ENCODE measurements around the gene UQCRQ.

DNA sequence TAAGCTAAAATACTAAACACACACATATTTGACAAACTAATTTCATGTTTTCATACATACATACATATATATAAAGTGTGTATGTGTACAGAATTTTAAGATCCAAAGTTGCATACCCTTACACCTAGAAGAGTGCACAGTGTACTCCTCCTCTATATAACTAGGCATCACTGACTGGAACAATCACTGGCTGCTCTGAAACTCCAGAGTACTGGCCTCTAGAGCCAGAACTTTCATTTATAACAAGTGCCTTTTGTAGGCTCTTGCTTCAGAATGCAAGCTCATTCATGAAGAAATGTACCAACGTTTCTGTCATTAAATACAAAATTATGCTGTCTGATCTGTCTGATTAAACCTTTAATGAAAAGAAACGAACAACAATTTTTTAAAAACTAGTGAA lies 11.0 kb downstream of the UQCRQ start:
- TF ChIP-seq, protein P1, sequence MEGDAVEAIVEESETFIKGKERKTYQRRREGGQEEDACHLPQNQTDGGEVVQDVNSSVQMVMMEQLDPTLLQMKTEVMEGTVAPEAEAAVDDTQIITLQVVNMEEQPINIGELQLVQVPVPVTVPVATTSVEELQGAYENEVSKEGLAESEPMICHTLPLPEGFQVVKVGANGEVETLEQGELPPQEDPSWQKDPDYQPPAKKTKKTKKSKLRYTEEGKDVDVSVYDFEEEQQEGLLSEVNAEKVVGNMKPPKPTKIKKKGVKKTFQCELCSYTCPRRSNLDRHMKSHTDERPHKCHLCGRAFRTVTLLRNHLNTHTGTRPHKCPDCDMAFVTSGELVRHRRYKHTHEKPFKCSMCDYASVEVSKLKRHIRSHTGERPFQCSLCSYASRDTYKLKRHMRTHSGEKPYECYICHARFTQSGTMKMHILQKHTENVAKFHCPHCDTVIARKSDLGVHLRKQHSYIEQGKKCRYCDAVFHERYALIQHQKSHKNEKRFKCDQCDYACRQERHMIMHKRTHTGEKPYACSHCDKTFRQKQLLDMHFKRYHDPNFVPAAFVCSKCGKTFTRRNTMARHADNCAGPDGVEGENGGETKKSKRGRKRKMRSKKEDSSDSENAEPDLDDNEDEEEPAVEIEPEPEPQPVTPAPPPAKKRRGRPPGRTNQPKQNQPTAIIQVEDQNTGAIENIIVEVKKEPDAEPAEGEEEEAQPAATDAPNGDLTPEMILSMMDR (conservative IDR thresholded peaks at IDR 0.05; ENCODE audit: low read depth in 2 of 2): no peak
- TF ChIP-seq, protein P2, sequence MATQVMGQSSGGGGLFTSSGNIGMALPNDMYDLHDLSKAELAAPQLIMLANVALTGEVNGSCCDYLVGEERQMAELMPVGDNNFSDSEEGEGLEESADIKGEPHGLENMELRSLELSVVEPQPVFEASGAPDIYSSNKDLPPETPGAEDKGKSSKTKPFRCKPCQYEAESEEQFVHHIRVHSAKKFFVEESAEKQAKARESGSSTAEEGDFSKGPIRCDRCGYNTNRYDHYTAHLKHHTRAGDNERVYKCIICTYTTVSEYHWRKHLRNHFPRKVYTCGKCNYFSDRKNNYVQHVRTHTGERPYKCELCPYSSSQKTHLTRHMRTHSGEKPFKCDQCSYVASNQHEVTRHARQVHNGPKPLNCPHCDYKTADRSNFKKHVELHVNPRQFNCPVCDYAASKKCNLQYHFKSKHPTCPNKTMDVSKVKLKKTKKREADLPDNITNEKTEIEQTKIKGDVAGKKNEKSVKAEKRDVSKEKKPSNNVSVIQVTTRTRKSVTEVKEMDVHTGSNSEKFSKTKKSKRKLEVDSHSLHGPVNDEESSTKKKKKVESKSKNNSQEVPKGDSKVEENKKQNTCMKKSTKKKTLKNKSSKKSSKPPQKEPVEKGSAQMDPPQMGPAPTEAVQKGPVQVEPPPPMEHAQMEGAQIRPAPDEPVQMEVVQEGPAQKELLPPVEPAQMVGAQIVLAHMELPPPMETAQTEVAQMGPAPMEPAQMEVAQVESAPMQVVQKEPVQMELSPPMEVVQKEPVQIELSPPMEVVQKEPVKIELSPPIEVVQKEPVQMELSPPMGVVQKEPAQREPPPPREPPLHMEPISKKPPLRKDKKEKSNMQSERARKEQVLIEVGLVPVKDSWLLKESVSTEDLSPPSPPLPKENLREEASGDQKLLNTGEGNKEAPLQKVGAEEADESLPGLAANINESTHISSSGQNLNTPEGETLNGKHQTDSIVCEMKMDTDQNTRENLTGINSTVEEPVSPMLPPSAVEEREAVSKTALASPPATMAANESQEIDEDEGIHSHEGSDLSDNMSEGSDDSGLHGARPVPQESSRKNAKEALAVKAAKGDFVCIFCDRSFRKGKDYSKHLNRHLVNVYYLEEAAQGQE (IDR thresholded peaks at IDR 0.05; ENCODE audit: unreplicated experiment): no peak
- TF ChIP-seq EZH2 (IDR thresholded peaks at IDR 0.05; ENCODE audit: low read depth, unreplicated experiment) (no peak), POLR2AphosphoS5 (IDR thresholded peaks at IDR 0.05; ENCODE audit: low read depth) (no peak), EZH2phosphoT487 (IDR thresholded peaks at IDR 0.05; ENCODE audit: unreplicated experiment) (no peak), JUNB (IDR thresholded peaks at IDR 0.05; ENCODE audit: unreplicated experiment) (no peak), CREB1 (CRISPR knock-in tag; IDR thresholded peaks at IDR 0.05; ENCODE audit: low read depth) (no peak), STAT1 (IDR thresholded peaks at IDR 0.05; ENCODE audit: unreplicated experiment) (no peak)

Measured in GM23338 (cell line).